HG03457 (cell line): ENCODE measurements around the gene THOP1.
A peak's percentile ranks its signal among the peaks of the same experiment; 100 is the strongest.

Source experiments
- ATAC-seq: cut with Tn5 transposase; IDR thresholded peaks from one replicate; pipeline ENCODE4 v1.9.1; 2021; ENCODE audit warnings: moderate number of reproducible peaks; ENCODE audit not compliant: unreplicated experiment

THOP1 gene

DNA sequence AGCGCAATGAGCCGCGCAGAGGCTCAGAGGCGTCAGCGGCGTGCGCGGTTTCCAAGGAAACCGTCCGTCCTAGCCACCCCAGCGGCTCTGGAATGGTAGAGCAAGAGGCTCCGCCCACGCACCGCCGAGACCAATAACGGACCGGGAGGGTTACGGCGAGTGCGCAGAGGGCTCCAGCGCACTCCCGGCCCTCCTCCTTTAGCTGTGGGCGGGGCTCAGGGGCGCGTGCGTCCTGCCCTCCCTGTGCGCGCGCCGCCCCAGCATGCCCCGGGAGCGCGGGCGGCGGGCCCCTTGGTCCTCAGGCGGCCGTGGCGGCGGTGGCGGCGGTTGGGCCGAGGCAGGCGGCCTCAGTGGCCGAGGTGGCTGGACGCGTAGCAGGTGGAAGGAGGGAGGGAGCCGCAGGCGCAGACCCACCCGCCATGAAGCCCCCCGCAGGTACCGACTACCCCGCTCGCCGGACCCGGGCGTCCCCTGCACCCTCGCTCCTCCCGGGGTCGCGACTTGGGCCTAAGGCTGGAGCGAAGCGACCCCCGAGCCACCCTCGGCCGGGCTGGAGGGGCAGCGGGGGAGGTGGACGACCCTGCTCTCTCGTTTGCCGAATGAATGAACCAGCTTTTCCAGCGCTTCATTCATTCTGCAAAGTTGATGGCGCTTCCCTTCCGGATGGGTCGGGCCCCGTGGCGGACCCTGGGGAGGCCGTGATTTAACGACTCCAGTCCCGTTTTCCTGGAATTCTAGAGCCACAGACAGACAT is at the start of gene THOP1:
TSS of gene THOP1 (plus strand) at position 260 of the 754 bp plus-strand sequence. CDS start at position 420, 160 bp downstream.
- ATAC-seq = peak; percentile 40

DNA sequence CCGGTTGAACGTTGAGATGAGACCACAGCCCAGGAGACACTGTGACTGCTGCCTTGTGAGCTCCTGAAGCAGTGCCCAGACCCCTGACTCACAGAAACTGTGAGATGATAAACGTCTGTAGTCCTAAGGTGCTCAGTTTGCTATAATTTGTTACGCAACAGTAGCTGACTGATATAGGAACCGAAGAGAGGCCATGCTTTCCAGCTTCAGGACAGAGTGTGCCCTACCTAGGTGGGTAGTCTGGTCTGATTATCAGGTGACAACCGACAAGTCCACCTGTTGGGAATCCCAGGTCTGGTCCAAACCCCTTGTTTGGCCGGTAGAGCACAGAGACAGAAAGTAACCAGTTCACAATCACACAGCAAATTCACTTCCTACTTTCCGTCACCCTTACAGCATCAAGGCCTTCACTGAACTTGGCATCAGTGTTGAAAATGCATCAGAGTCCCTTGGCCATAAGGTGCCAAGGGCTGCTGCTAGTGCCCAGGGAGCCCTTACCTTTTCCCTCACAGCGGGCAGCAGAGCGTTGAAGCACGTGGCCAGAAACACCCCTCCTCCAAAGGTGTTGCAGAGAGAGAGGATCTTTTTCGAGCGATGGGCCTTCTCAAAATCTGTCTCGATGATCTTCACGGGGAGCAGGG is 48.6 kb upstream of the THOP1 start:
- no peak for ATAC-seq

GRCh38 chr19:2739602-2740313 is 45.5 kb upstream of the THOP1 start, which contains the start of gene SLC39A3:
Gene SLC39A3 (minus strand): TSS chr19:2740017. CDS start chr19:2737257, 2,760 bp downstream.
- peak; percentile 74 for ATAC-seq

- no peak for ATAC-seq
Observed at GRCh38 chr19:2740314-2740656, 45.0 kb upstream of the THOP1 start.

GRCh38 chr19:2743099-2743498 is 42.2 kb upstream of the THOP1 start:
- ATAC-seq = no peak

- ATAC-seq = no peak
Observed at GRCh38 chr19:2744113-2744512, 41.2 kb upstream of the THOP1 start.

DNA sequence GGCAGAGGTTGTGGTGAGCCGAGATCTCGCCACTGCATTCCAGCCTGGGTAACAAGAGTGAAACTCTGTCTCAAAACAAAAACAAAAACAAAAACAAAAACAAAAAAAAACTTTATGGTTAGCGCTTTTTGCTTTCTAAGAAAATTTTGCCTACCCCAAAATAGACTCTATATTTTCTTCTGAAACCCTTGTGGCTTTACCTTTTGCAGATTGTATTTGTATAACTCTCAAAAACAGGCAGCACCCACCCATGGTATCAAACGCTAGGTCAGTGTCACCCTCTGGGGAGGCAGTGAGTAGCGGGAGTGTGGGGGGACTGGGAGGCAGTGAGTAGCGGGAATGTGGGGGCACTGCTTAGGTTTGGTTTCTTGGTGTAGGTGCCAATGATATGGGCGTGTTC is 38.0 kb upstream of the THOP1 start:
- no peak for ATAC-seq

GRCh38 chr19:2750808-2751437 is 34.4 kb upstream of the THOP1 start:
- no peak for ATAC-seq

DNA sequence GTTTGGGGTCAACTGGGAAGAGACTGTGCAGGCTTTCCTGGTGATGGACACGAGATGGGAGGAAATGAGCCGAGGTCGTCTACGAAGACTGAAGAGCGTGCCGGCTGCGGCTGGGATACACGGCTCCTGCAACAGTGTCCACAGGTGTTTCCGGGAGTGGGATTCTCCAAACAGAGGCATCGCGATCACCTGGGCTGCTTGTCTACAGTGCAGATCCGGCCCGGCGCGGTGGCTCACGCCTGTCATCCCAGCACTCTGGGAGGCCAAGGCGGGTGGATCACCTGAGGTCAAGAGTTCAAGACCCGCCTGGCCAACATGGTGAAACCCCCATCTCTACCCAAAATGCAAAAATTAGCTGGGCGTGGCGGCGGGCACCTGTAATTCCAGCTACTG is 33.9 kb upstream of the THOP1 start:
- ATAC-seq = no peak

GRCh38 chr19:2754659-2755447 is 30.4 kb upstream of the THOP1 start:
- ATAC-seq = no peak

DNA sequence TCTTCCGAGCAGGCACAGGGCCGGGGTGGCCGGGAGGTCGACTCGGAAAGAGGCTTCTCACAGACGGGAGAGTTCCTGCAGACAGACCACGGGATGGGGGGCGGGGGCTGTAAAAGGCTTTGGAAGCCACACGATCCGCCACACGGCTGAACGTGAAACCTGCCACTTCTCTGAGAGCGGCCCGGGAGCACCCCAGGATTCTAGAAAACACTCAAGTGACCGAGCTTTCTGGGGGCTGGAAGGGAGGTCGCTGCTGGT is 29.9 kb upstream of the THOP1 start:
- no peak for ATAC-seq

DNA sequence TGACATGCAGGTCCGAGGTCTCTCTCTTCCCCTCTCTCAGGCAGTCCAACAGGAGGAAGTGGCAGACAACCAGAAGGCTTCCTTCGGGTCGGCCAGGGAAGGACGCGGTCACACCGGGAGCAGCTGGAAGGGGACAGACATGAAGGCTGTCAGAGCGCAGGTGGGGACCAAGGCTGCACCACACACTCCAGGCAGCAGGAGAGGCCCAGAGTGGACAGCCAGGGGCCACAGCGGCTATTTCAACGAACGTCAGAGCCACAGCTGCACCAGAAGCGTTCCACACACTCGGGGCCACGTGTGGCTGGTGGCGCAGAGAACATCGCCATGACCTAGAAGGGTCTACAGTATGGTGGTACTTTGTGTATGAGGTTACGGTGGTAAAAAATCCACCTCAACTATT is 29.5 kb upstream of the THOP1 start:
- no peak for ATAC-seq

DNA sequence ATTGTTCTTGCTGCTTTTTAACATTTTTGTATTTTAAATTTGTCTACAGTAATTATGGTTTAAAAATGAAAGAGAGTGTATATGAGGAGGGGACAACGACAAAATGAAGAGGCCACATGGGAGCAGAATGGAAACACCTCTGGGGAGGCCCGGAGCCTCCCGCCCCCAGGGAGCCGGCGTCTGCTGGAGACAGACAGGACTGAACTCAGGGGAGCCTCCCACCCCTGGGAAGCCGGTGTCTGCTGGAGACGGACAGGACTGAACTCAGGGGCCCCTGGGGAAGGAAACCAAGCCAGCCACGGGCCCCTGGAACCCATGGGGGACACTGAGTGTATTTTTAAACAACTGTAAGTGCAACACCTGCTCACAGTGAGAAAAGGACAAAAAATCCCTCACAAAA is 28.8 kb upstream of the THOP1 start:
- ATAC-seq = no peak

DNA sequence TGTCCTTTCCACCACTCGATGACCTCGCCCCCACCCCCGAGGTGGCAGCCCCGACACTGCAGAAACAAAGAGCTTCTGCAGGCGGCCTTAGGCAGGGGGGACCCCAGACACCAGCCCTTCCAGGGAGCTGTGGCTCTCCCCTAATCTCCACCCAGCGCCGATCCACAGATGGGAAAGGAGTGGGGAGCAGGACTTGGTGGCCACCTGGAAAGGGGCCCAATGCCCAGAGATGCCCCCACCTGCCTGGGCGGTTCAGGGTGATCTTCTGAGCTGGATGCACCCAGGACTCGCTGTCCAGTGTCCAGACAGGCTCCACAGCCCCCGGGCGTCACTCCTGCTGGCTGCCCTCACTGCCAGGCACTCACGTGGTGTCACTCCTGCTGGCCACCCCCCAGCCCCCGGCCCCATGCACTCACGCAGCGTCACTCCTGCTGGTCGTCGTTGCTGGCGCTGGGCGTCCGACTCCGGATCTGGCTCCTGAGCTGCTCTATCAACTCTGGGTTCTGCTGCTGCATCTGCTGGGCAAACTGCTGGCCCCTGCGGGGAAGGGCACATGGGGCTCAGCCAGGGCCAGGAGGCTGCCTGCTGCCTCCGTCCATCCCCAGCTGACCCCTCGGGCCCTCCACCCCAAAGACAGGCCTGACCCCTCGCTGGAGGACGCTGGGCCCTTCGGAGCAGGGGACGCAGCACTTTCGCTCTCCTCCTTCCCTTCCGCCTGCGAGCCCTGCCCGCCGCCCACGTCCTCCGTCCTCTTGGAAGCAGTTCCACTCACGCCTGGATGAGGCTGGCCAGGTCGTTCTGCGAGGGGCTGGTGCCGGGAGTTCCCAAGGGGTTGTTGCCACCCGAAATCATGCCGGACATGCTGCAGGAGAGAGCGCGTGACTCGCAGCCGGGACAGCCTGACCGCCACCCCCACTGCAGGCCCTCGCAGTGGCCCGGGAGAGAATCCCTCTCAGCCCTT is 28.1 kb upstream of the THOP1 start:
- ATAC-seq = no peak

DNA sequence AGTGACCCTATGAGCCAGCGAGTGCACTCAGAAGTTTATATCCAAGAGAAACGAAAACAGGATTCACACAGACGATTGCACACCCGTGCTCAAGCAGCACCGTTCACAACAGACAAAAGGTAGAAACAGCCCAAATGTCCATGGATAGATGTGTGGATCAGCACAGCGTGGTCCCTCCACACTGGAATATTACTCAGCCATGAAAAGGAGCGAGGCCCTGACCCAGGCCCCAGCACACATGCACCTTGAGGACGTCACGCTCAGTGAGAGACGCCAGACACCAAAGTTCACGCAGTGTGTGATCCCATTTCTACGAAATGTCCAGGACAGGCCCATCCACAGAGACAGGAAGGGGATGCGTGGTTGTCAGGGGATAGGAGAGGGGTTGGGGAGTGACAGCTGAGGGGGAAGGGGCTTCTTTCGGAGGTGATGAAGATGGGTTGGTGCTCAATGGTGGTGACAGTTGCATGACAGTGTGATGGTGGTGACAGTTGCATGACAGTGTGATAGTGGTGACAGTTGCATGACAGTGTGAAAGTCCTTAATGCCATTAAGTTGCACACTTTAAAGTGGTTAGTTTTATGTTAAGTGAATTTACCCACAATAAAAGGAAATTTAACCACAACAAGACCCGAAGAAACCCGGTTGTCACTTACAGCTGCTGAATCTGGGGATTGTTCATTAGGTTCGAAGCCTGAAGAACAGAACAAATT is 26.5 kb upstream of the THOP1 start:
- ATAC-seq = no peak

- ATAC-seq = no peak
Observed at GRCh38 chr19:2759362-2759761, 25.9 kb upstream of the THOP1 start.

DNA sequence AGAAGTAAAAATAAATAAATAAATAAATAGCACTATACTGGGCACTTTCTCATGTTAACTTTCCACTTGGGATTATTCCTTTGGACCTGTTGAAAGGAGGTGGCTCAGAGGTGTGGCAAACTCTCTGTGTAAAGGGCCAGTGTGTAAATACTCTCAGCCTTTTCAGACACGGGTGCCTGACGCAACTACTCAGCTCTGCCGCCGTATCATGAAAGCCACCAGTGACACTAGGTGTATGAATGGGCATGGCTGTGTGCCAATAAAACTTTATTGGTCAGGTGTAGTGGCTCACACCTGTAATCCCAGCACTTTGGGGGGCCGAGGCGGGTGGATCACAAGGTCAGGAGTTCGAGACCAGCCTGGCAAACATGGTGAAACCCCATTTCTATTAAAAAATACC is 25.3 kb upstream of the THOP1 start:
- no peak for ATAC-seq

- ATAC-seq = no peak
Observed at GRCh38 chr19:2761309-2761677, 24.0 kb upstream of the THOP1 start.
